ENCODE results near the gene THUMPD3.

DNA sequence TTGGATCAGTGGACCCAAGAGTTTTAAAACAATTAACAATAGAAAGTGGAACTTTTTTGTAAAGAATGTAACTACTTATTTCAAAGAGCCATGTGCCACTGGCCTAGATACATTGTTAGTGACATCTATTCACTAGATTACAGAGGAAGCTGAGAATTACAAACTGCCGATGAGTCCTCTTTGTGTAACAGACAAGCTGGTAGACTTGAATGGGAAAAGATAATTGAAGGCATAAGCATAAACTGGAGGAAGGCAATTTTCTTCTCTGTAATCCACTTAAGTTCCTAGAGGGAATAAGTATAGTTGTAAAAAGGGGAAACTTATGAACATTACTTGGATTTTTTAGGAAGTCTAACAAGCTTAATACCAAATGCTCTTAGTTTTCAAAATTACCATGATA is 15.1 kb downstream of the THUMPD3 start:
- TF ChIP-seq POLR2A (IDR thresholded peaks at IDR 0.05): no peak
- TF ChIP-seq, protein P1, sequence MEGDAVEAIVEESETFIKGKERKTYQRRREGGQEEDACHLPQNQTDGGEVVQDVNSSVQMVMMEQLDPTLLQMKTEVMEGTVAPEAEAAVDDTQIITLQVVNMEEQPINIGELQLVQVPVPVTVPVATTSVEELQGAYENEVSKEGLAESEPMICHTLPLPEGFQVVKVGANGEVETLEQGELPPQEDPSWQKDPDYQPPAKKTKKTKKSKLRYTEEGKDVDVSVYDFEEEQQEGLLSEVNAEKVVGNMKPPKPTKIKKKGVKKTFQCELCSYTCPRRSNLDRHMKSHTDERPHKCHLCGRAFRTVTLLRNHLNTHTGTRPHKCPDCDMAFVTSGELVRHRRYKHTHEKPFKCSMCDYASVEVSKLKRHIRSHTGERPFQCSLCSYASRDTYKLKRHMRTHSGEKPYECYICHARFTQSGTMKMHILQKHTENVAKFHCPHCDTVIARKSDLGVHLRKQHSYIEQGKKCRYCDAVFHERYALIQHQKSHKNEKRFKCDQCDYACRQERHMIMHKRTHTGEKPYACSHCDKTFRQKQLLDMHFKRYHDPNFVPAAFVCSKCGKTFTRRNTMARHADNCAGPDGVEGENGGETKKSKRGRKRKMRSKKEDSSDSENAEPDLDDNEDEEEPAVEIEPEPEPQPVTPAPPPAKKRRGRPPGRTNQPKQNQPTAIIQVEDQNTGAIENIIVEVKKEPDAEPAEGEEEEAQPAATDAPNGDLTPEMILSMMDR (IDR thresholded peaks at IDR 0.05): no peak

Data from upper lobe of left lung (tissue), 4 donors.